SK-N-SH (cell line): ENCODE measurements around the gene CDKN3.

ENCODE experiments used
- EP300 ChIP-seq, 2 experiments: IDR thresholded peaks; 2 replicates each; pipeline versions ENCODE4 v1.4.0 to v1.6.1; 2012; ENCODE audit warnings: borderline replicate concordance in 1 of 2, low read depth in 1 of 2, low read length in 1 of 2
- MXI1 ChIP-seq: IDR thresholded peaks from 2 replicates; pipeline ENCODE4 v1.6.1; 2012; ENCODE audit warnings: mild to moderate bottlenecking, low read depth, low read length, improper control_type of control experiment
- TAF1 ChIP-seq: IDR thresholded peaks from 2 replicates; pipeline ENCODE4 v1.6.1; 2012; ENCODE audit warnings: low read depth, mild to moderate bottlenecking, low read length, moderate library complexity, borderline replicate concordance
- TEAD4 ChIP-seq: IDR thresholded peaks from 2 replicates; pipeline ENCODE4 v1.4.0; 2012; ENCODE audit warnings: mild to moderate bottlenecking, borderline replicate concordance; ENCODE audit not compliant: insufficient read depth
- USF2 ChIP-seq: fragments of 150-350 bp; IDR thresholded peaks from 2 replicates; pipeline ENCODE4 v1.6.1; 2017; ENCODE audit warnings: antibody characterized with exemption, low read length, low read depth, borderline replicate concordance
- YY1 ChIP-seq: IDR thresholded peaks from 2 replicates; pipeline ENCODE4 v1.4.0; 2012; ENCODE audit warnings: low read depth, mild to moderate bottlenecking
- TF ChIP-seq, protein P1 (sequence below): fragments of 200-600 bp; sonication (generic); IDR thresholded peaks from 2 replicates; pipeline ENCODE4 v1.6.1; 2017; ENCODE audit warnings: antibody characterized with exemption, mild to moderate bottlenecking, moderate library complexity

GRCh38 chr14:54368291-54368690 is 28.5 kb upstream of the CDKN3 start:
- TF ChIP-seq TAF1 = no peak
- TF ChIP-seq, protein P1, sequence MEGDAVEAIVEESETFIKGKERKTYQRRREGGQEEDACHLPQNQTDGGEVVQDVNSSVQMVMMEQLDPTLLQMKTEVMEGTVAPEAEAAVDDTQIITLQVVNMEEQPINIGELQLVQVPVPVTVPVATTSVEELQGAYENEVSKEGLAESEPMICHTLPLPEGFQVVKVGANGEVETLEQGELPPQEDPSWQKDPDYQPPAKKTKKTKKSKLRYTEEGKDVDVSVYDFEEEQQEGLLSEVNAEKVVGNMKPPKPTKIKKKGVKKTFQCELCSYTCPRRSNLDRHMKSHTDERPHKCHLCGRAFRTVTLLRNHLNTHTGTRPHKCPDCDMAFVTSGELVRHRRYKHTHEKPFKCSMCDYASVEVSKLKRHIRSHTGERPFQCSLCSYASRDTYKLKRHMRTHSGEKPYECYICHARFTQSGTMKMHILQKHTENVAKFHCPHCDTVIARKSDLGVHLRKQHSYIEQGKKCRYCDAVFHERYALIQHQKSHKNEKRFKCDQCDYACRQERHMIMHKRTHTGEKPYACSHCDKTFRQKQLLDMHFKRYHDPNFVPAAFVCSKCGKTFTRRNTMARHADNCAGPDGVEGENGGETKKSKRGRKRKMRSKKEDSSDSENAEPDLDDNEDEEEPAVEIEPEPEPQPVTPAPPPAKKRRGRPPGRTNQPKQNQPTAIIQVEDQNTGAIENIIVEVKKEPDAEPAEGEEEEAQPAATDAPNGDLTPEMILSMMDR = no peak
- no peak for TF ChIP-seq YY1
- TF ChIP-seq TEAD4 = no peak
- no peak for TF ChIP-seq EP300 (IDR thresholded peaks at IDR 0.05; ENCODE audit: borderline replicate concordance in 1 of 2, low read depth in 1 of 2, low read length in 1 of 2)
- no peak for TF ChIP-seq MXI1
- TF ChIP-seq USF2 = no peak
